ENCODE results near the gene KLHL13. TPM values are rescaled to one million over a fixed set of nuclear protein-coding genes. Genes with fewer than 3 reads are reported as not detected.
"Not testable (repeated sequence)": the region's sequence is repeated elsewhere in the genome, so short reads cannot be mapped to it uniquely, and the experiment has no call there.

The KLHL13 gene
- total RNA-seq, 1 donor from 2014 or later = 0.28 TPM

DNA sequence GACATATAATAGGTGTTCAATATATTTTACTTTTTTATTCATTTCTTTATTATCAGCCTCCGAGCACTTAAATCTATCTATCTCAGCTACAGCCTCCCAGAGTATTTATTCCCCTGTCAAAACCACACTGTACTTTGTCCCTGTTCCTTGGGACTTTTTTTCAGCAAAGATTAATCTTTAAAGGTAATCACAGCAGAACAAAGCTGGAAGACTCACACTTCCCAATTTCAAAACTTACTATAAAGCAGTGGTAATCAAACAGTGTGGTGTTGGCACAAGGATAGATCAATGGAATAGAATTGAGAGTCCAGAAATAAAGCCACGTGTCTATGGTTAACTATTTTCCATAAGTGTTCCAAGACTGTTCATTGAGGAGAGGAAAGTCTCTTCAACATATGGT, 59.7 kb downstream of the KLHL13 start:
- H3K9me3 Mint-ChIP-seq = no peaks in the 10 kb centered on the region
- no peaks in the 10 kb centered on the region for H3K4me1 Mint-ChIP-seq
- no peak for DNase-seq
- intact Hi-C loops (cut with micrococcal nuclease) = no loop called here
- H3K27ac Mint-ChIP-seq = no peak overlapping the region
- no peaks in the 10 kb centered on the region for H3K27me3 Mint-ChIP-seq
- H3K36me3 Mint-ChIP-seq (ENCODE audit: low read depth) = no peaks in the 10 kb centered on the region
- H3K4me3 Mint-ChIP-seq = no peak overlapping the region

DNA sequence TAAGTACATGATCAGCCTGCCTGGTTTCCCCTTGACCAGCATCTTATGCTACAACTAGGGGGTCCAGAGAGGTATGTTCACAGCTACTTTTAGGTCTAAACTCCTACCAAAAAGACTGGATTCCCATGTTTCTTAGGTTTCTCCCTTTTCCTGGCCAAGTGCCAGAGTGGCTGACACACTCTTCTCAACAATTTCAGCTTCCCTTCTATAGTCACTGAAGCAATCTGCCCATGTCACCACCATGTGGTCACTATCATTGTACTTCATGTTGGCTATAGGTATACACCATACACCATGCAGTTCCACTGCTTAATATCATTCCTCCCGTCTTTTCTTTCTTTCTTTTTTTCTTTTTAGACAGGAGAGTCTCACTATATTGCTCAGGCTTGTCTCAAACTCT, 66.9 kb downstream of the KLHL13 start:
- Mint-ChIP-seq H3K9me3 (no peaks in the 10 kb centered on the region), H3K4me3 (no peak overlapping the region), H3K4me1 (no peaks in the 10 kb centered on the region), H3K27ac (no peak overlapping the region), H3K27me3 (no peaks in the 10 kb centered on the region), H3K36me3 (ENCODE audit: low read depth) (no peaks in the 10 kb centered on the region)
- intact Hi-C loops (cut with micrococcal nuclease) = no loop called here
- no peak for DNase-seq

DNA sequence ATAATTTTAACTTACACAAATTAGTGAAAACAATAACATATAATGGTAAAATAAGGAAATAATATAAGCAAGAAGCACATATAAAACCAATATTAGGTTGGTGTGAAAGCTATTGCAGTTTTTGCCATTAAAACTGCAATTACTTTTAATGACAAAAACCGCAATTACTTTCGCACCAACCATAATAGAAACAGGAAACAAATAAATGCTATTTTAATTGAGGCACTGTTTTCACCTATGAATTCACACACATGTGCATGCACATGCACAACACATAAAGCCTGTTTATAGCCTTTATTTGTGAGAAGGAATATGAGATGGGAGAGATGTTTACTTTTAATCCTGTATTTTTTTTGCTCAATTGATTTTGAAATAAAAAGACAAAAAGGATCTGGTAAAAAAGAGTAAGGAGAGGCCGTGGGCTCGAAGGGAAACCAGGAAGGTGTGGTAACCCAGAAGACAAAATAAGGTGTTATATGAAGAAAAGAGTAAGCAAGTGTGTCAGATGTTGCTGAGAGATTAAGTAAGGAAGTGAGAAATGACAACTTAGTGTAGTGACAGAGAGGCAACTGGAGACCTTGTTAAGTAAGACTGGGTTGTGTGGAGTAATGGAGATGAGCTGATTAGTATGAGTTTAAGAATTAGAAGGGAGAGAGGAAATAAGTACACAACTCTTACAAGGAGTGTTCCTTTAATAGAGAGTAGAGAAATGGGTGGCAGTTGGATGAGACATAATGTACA, 69.0 kb downstream of the KLHL13 start:
- H3K4me1 Mint-ChIP-seq = no peaks in the 10 kb centered on the region
- no peaks in the 10 kb centered on the region for H3K36me3 Mint-ChIP-seq (ENCODE audit: low read depth)
- H3K27me3 Mint-ChIP-seq = no peaks in the 10 kb centered on the region
- H3K4me3 Mint-ChIP-seq = no peak overlapping the region
- H3K27ac Mint-ChIP-seq = no peak overlapping the region
- intact Hi-C loops (cut with micrococcal nuclease) = no loop called here
- no peaks in the 10 kb centered on the region for H3K9me3 Mint-ChIP-seq
- no peak for DNase-seq

DNA sequence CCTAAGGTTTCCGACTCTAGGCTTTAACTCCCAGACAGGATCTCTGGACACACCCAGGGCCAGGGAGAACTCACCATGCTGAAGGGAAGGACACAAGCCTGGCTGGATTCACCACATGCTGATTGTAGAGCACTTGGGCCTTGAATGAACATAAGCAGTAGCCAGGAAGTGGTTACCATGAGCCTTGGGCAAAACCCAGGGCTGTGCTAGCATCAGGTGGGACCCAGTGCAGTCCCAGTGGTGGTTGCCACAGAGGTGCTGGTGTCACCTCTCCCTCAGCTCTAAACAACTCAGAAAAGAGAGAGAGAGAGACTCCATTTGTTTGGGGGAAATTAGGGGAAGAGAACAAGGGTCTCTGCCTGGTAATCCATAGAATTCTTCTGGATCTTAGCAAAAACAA, 77.0 kb downstream of the KLHL13 start:
- Mint-ChIP-seq H3K4me3 (no peak overlapping the region), H3K9me3 (no peaks in the 10 kb centered on the region), H3K27me3 (no peaks in the 10 kb centered on the region), H3K4me1 (no peaks in the 10 kb centered on the region), H3K36me3 (ENCODE audit: low read depth) (no peaks in the 10 kb centered on the region), H3K27ac (no peak overlapping the region)
- intact Hi-C loops (cut with micrococcal nuclease) = no loop called here
- no peak for DNase-seq

DNA sequence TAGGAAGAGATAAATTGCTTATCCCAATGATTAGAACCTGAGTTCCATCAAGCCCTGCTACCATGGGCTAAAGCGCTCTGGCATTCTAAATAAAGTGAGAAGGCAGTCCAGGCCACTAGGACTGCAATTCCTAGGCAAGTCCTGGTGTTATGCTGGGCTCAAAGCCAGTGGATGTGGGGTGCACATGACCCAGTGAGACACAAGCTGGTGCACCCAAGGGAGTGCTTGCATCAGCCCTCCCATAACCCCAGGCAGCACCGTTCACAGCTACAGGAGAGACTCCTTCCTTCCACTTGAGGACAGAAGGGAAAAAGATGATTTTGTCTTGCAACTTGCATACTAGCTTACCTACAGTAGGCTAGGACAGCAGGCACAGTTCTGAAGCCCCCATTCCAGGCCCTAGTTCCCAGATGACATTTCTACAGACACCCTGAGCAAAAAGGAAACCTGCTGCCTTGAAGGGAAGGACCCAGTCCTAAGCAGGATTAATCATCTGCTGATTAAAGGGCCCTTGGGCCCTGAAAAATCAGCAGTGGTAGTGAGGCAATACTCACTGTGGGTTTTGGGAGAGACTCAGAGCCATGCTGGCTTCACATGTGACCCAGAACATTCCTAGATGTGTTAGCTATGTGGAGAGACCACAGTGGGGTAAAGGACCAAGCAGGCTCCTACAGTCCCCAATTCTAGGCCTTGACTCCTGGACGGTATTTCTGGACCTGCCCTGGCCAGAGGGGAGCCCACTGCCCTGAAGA, 77.8 kb downstream of the KLHL13 start:
- Mint-ChIP-seq H3K9me3 (no peaks in the 10 kb centered on the region), H3K27ac (no peak overlapping the region), H3K27me3 (no peaks in the 10 kb centered on the region), H3K36me3 (ENCODE audit: low read depth) (no peaks in the 10 kb centered on the region), H3K4me3 (no peak overlapping the region), H3K4me1 (no peaks in the 10 kb centered on the region)
- intact Hi-C loops (cut with micrococcal nuclease) = no loop called here
- DNase-seq = no peak

DNA sequence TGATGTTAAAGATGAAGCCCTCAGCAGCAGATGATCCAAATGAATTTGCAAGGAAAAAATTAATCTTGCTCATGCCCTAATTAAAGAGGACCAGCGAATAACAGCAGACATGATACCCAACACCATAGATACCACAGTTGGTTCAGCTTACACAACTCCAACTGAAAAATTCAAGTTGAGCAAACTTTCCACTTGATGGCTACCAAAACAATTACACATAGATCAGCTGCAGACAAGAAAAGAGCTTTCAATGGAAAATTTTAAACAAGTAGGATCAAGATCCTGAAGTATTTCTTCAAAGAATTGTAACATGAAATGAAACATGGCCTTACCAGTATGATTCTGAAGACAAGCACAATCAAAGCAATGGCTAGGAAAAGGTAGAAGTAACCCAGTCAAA, 90.0 kb downstream of the KLHL13 start:
- Mint-ChIP-seq H3K4me3 (no peak overlapping the region), H3K4me1 (no peaks in the 10 kb centered on the region), H3K27me3 (no peaks in the 10 kb centered on the region), H3K36me3 (ENCODE audit: low read depth) (no peaks in the 10 kb centered on the region), H3K27ac (no peak overlapping the region), H3K9me3 (no peaks in the 10 kb centered on the region)
- intact Hi-C loops (cut with micrococcal nuclease) = no loop called here
- DNase-seq = no peak

DNA sequence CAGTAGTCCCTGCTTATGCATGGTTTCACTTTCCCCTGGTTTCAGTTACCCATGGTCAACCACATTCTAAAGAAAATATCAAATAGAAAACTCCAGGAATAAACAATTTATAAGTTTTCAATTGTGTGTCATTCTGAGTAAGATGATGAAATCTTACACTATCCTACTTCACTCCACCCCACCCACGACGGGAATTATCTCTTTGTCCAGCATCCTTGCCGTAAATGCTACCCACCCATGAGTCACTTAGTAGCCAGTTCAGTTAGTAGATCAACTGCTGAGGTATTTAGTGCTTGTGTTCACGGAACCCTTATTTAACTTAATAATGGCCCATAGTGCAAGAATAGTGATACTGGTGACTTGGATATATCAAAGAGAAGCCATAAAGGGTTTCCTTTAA, 91.4 kb downstream of the KLHL13 start:
- no peaks in the 10 kb centered on the region for H3K4me1 Mint-ChIP-seq
- H3K27me3 Mint-ChIP-seq = no peaks in the 10 kb centered on the region

DNA sequence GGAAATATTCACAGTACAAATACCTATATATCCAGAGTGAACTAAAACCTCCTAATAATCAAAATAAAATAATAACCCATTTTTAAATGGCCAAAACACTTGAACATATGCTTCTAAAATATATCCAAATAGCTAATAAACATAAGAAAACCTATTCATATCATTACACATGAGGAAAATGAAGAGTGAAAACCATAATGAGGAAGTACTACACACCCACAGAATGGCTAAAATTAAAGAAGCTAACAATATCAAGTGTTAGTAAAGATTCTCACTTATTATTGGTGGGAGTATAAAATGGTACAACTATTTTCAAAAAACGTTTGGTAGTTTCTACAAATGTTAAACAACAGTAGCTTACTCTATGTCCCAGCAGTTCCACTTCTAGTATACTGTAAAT, 92.1 kb downstream of the KLHL13 start:
- H3K27me3 Mint-ChIP-seq = no peaks in the 10 kb centered on the region
- H3K36me3 Mint-ChIP-seq (ENCODE audit: low read depth) = no peaks in the 10 kb centered on the region
- H3K27ac Mint-ChIP-seq = no peak overlapping the region
- H3K9me3 Mint-ChIP-seq = no peaks in the 10 kb centered on the region
- no peak overlapping the region for H3K4me3 Mint-ChIP-seq
- no peak for DNase-seq
- intact Hi-C loops (cut with micrococcal nuclease) = no loop called here
- no peaks in the 10 kb centered on the region for H3K4me1 Mint-ChIP-seq

More for the DNA sequence above, 91.4 kb downstream of the KLHL13 start:
- Mint-ChIP-seq H3K27ac (no peak overlapping the region), H3K4me3 (no peak overlapping the region), H3K36me3 (ENCODE audit: low read depth) (no peaks in the 10 kb centered on the region), H3K9me3 (no peaks in the 10 kb centered on the region)
- DNase-seq = no peak
- intact Hi-C loops (cut with micrococcal nuclease) = no loop called here

DNA sequence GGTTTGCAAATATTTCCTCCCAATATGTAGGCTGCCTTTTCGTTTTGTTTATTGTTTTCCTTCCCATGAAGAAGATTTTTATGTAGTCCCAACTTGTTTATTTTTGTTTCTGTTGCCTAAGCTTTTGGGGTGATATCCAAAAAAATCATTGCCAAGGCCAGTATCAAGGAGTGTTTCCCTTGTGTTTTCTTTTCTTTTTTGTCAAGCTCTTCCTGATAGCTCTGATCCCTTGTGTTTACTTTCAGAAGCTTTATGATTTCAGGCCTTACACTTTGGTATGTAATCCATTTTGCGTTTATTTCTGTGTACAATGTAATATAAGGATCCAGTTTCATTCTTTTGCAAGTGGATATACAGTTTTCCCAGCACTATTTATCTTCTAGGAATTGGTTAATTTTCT, 93.9 kb downstream of the KLHL13 start:
- H3K4me1 Mint-ChIP-seq = no peaks in the 10 kb centered on the region
- no peak overlapping the region for H3K27ac Mint-ChIP-seq
- H3K9me3 Mint-ChIP-seq = no peaks in the 10 kb centered on the region
- no peaks in the 10 kb centered on the region for H3K27me3 Mint-ChIP-seq
- no peak overlapping the region for H3K4me3 Mint-ChIP-seq
- DNase-seq = no peak
- no peaks in the 10 kb centered on the region for H3K36me3 Mint-ChIP-seq (ENCODE audit: low read depth)
- intact Hi-C loops (cut with micrococcal nuclease) = no loop called here

DNA sequence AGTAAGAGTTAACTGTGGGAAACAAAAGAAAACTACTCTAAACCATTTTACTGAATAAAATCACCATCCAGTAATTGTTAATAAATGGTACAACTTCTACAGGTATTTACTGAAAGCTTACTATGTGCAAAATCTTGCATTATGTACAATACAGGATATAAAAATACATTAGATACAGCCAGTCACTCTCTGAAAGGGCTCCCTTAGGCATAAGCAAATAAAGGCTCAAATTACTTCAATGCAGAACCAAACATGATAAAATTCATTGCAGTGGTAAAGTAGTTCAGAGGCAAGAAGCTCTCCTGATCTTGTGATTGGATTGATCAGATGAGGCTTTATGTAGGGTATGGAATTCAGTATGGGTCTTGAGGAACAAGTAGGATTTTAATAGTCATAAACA, 100.2 kb downstream of the KLHL13 start:
- DNase-seq = no peak
- H3K4me1 Mint-ChIP-seq = no peaks in the 10 kb centered on the region
- intact Hi-C loops (cut with micrococcal nuclease) = no loop called here
- no peaks in the 10 kb centered on the region for H3K27me3 Mint-ChIP-seq
- H3K36me3 Mint-ChIP-seq (ENCODE audit: low read depth) = no peaks in the 10 kb centered on the region
- H3K4me3 Mint-ChIP-seq = no peak overlapping the region
- no peak overlapping the region for H3K27ac Mint-ChIP-seq
- no peaks in the 10 kb centered on the region for H3K9me3 Mint-ChIP-seq

DNA sequence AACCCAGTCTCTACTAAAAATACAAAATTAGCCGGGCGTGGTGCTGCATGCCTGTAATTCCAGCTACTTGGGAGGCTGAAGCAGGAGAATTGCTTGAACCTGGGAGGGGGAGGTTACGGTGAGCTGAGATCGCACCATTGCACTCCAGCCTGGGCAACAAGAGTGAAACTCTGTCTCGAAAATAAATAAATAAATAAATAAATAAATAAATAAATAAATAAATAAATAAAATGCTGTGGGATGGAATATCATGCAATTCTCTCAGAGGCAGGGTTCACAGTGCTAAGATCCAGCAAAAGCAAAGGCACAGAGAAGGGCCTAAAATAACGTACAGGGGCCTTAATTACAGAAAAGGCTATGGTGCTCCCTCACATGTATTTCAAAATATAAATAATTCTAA, 114.2 kb downstream of the KLHL13 start:
- H3K4me3 Mint-ChIP-seq; H3K9me3 Mint-ChIP-seq; H3K27me3 Mint-ChIP-seq; intact Hi-C loops (cut with micrococcal nuclease); H3K36me3 Mint-ChIP-seq (ENCODE audit: low read depth); DNase-seq; H3K27ac Mint-ChIP-seq; H3K4me1 Mint-ChIP-seq: not testable (repeated sequence)

DNA sequence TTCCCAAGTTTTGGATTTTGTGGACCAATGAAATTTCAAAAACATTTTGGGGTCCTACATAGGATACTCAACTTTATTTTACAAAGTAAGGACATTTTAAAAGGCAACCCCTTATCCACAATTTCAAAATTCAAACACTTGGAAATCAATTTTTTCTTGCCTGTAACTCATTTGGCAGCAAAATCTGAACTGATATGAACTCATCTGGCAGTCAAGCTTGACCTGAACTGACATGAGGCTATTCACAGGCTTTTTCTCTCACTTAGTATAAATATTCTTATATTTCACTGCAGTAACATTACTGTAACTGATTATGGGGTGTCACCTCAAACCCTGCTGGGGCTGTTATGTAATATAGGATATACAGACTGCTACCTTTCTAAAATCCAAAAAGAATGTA, 116.1 kb downstream of the KLHL13 start:
- no peak overlapping the region for H3K27ac Mint-ChIP-seq
- no peak overlapping the region for H3K4me3 Mint-ChIP-seq
- intact Hi-C loops (cut with micrococcal nuclease) = no loop called here
- no peaks in the 10 kb centered on the region for H3K9me3 Mint-ChIP-seq
- H3K4me1 Mint-ChIP-seq = no peaks in the 10 kb centered on the region
- H3K36me3 Mint-ChIP-seq (ENCODE audit: low read depth) = no peaks in the 10 kb centered on the region
- no peak for DNase-seq
- H3K27me3 Mint-ChIP-seq = no peaks in the 10 kb centered on the region

DNA sequence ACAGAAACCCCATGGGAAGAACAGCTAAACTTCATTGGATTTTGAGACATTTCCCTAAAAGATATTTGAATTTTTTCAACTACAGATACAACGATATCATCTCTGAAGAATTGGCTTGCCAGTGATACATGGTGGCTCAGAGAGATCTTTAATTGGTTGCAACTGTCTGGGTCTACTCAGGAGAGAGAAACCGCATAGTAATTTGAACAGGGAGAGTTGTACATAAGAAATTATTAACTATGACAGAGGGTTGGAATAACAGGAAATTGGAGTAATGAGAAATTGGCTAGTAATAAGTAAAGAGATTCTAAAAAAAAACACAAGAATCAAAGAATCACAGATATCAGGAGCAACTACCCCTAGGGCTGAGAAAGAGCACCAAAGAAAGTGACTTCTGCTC, 118.4 kb downstream of the KLHL13 start:
- intact Hi-C loops (cut with micrococcal nuclease) = no loop called here
- Mint-ChIP-seq H3K27me3 (no peaks in the 10 kb centered on the region), H3K27ac (no peak overlapping the region), H3K4me3 (no peak overlapping the region), H3K9me3 (no peaks in the 10 kb centered on the region), H3K36me3 (ENCODE audit: low read depth) (no peaks in the 10 kb centered on the region), H3K4me1 (no peaks in the 10 kb centered on the region)
- DNase-seq = no peak

DNA sequence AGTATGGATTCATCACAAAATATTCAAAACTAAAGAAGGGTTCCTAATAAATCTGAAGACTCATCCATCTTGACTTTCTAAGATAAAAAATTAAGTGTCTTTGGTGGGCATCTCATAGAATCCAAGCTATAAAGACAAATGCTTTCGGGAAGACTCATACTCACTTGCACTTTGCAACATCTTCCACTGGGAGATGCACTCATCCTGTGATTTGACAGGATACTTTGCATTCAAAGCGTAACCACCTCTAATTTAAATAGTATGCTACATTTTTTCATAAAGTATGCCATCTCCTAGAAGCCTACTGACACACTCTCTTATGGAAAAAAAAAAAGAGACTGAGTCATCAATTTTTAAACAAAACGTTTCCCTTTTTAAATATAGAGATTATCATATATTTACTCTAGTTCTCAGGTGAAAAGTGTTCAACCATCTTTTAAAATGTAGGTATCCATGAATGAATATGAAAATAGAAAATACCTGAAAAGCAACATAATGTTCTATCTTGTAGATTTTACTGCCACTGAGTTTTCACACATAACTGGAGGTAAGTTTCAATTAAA, 119.6 kb downstream of the KLHL13 start:
- no peaks in the 10 kb centered on the region for H3K27me3 Mint-ChIP-seq
- H3K36me3 Mint-ChIP-seq (ENCODE audit: low read depth) = no peaks in the 10 kb centered on the region
- no peak for DNase-seq
- no peak overlapping the region for H3K4me3 Mint-ChIP-seq
- no peaks in the 10 kb centered on the region for H3K4me1 Mint-ChIP-seq
- H3K27ac Mint-ChIP-seq = no peak overlapping the region
- no peaks in the 10 kb centered on the region for H3K9me3 Mint-ChIP-seq
- intact Hi-C loops (cut with micrococcal nuclease) = no loop called here
